Stomach smooth muscle (tissue), 2 donors: Measurements from ENCODE around the gene SPINDOC.
"Not testable (repeated sequence)": the region's sequence is repeated elsewhere in the genome, so short reads cannot be mapped to it uniquely, and the experiment has no call there.

Experiments
- H3K27ac ChIP-seq: one replicate; pipeline ENCODE4 v1.7.0; 2013; ENCODE audit warnings: mild to moderate bottlenecking, low read length, inconsistent platforms
- H3K27me3 ChIP-seq, 2 donors: one replicate each; pipeline ENCODE4 v1.7.0; 2013; ENCODE audit warnings: low read length in 2 of 2; ENCODE audit not compliant: insufficient read depth in 2 of 2, control insufficient read depth in 1 of 2
- H3K36me3 ChIP-seq, 2 donors: one replicate each; pipeline ENCODE4 v1.7.0; 2013; ENCODE audit warnings: low read length in 2 of 2; ENCODE audit not compliant: control insufficient read depth in 2 of 2, insufficient read depth in 2 of 2
- H3K4me1 ChIP-seq: one replicate; pipeline ENCODE4 v1.7.0; 2013; ENCODE audit warnings: low read length; ENCODE audit not compliant: control insufficient read depth, insufficient read depth
- H3K4me3 ChIP-seq, 2 donors: one replicate each; pipeline ENCODE4 v1.7.0; 2013; ENCODE audit warnings: low read length in 2 of 2
- H3K9ac ChIP-seq, 2 donors: one replicate each; pipeline ENCODE4 v1.7.0; 2013; ENCODE audit warnings: low read length in 2 of 2, mild to moderate bottlenecking in 1 of 2
- H3K9me3 ChIP-seq, 2 donors: one replicate each; pipeline ENCODE4 v1.7.0; 2013; ENCODE audit warnings: low read length in 2 of 2; ENCODE audit not compliant: control insufficient read depth in 2 of 2
- donor health status: healthy.
- donor health status: Pancreatic carcinoma.

The SPINDOC gene

GRCh38 chr11:63854696-63855095 lies 41.4 kb downstream of the SPINDOC start:
- H3K27me3 ChIP-seq, result no peaks in the 10 kb centered on the region
- no peak overlapping the region for H3K27ac ChIP-seq
- H3K4me3 ChIP-seq, result no peak overlapping the region
- H3K9me3 ChIP-seq, result no peaks in the 10 kb centered on the region
- H3K9ac ChIP-seq, result no peak overlapping the region
- peaks cover 2 to 6% of the 10 kb centered on the region in 2 donors for H3K36me3 ChIP-seq
- peaks cover 9% of the 10 kb centered on the region for H3K4me1 ChIP-seq

DNA sequence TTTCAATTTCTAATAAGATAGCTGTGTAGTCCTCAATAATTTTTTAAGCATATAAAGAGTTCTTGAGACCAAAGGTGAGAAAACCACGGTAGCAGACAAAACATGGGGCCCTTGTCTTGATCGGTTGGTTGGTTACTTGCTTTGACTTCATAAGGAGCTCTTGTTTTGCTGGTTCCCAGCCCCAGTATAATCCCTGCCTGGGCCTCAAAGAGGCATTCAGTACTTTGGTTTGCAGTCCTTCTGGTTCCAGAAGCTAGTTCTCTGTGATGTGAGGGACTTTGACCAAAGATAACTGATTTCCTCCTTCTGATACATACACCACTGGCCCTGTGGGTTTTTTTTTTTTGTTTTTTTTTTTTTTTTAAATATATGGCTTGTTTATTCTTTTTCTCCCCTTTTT lies 42.7 kb downstream of the SPINDOC start:
- H3K4me1 ChIP-seq, result peaks cover 6% of the 10 kb centered on the region
- no peaks in the 10 kb centered on the region for H3K27me3 ChIP-seq
- H3K9ac ChIP-seq, result no peak overlapping the region
- H3K4me3 ChIP-seq, result no peak overlapping the region
- peaks cover 1 to 3% of the 10 kb centered on the region in 2 donors for H3K36me3 ChIP-seq
- no peak overlapping the region for H3K27ac ChIP-seq
- no peaks in the 10 kb centered on the region for H3K9me3 ChIP-seq

DNA sequence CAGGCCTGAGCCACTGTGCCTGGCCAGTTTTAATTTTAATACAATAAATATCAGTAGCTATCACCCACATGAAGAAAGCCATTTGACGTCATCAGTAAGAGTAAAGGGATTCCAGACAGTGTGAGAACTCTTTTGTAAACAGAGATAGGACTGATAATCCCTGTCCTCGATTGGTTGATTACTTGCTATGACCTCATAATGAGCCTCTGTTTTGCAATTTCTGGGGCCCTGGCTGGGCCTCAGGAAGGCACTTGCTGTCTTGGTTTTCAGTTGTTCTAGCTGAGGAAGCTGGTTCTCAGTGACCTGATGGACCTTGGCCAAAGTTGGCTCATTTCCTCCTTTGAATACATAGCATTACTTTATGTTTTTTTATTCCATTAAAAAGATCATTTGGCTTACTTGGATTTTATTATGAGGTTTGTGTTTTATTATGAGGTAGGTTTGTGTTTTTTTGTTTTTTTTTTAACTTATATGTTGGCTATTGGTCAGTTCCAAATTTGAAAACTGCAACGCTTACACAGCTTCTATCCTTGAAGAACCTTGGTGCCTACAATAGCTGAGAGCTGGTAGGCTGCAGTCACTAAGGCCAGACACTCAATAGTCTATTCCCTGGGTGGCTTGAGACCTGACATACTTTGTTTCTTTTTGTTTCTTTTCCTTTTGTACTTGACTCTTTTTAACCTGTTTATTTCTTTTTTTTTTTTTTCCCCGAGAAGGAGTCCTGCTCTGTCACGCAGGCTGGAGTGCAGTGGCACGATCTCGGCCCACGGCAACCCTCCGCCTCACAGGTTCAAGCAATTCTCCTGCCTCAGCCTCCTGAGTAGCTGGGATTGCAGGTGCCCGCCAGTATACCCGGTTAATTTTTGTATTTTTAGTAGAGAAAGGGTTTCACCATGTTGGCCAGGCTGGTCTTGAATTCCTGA lies 45.6 kb downstream of the SPINDOC start:
- Histone ChIP-seq H3K27me3 (no peaks in the 10 kb centered on the region), H3K4me1 (peaks cover 4% of the 10 kb centered on the region), H3K27ac (no peak overlapping the region), H3K36me3 (peaks cover 0 to 11% of the 10 kb centered on the region in 2 donors), H3K9ac (no peak overlapping the region), H3K4me3 (no peak overlapping the region), H3K9me3 (no peaks in the 10 kb centered on the region)

GRCh38 chr11:63862923-63863322 lies 49.7 kb downstream of the SPINDOC start:
- no peaks in the 10 kb centered on the region for H3K27me3 ChIP-seq
- H3K36me3 ChIP-seq, result peaks cover 0 to 11% of the 10 kb centered on the region in 2 donors
- peaks cover 4% of the 10 kb centered on the region for H3K4me1 ChIP-seq
- H3K27ac ChIP-seq, result no peak overlapping the region
- no peak overlapping the region for H3K4me3 ChIP-seq
- no peaks in the 10 kb centered on the region for H3K9me3 ChIP-seq
- H3K9ac ChIP-seq, result no peak overlapping the region

DNA sequence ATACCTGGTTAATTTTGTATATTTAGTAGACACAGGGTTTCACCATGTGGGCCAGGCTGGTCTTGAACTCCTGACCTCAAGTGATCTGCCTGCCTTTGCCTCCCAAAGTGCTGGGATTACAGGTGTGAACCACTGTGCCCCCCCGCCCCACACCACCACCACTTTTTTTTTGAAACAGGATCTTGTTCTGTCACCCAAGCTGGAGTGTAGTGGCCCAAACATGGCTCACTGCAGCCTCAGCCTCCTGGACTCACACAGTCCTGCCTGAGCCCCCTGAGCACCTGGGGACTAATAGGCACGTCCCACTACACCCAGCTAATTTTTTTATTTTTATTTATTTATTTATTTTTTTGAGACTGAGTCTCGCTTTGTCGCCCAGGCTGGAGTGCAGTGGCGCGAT lies 50.4 kb downstream of the SPINDOC start:
- not testable (repeated sequence) for H3K27me3 ChIP-seq, H3K9ac ChIP-seq, H3K4me3 ChIP-seq, H3K9me3 ChIP-seq, H3K4me1 ChIP-seq, H3K27ac ChIP-seq
- H3K36me3 ChIP-seq, result peaks cover 0 to 12% of the 10 kb centered on the region in 2 donors

GRCh38 chr11:63866211-63866610 lies 53.0 kb downstream of the SPINDOC start:
- Histone ChIP-seq H3K9ac (no peak overlapping the region), H3K36me3 (peaks cover 0 to 10% of the 10 kb centered on the region in 2 donors), H3K27me3 (no peaks in the 10 kb centered on the region), H3K4me3 (no peak overlapping the region), H3K27ac (no peak overlapping the region), H3K9me3 (no peaks in the 10 kb centered on the region), H3K4me1 (peaks cover 29% of the 10 kb centered on the region)

GRCh38 chr11:63867511-63867910 lies 54.3 kb downstream of the SPINDOC start:
- peaks cover 0 to 7% of the 10 kb centered on the region in 2 donors for H3K36me3 ChIP-seq
- peaks cover 42% of the 10 kb centered on the region for H3K4me1 ChIP-seq
- H3K9me3 ChIP-seq, result no peaks in the 10 kb centered on the region
- H3K27me3 ChIP-seq, result no peaks in the 10 kb centered on the region
- no peak overlapping the region for H3K9ac ChIP-seq
- H3K4me3 ChIP-seq, result no peak overlapping the region
- no peak overlapping the region for H3K27ac ChIP-seq

DNA sequence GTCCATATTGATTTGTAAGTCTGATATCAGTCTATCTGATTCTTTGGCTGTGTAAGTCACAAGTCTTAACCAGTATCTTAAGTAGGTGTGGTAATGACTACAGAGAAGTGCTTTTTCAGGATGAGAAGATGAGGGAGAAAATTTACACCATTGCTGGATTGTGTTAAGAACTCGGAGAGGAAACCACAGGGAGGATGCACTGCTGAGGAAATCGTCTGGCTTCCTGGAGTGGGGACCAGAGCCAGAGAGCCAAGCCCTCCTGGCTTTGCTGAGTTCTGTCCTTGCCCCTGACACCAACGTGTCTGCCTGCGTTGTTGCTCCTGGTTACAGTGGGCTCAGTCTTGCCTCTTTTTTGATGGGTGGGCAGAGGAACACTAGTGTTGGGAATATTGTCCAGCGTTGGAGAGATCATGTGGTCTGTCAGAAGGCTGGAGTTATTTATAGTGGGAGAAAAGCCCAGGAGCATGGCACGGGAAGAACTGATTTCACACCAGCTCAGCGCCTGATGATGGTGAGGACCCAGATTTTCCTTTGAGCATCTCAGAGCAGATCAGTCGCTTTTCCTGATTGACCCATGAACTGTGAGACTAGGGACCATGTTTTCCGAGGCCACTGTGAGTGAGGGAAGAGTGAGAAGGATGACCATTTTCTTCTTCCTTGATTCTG lies 55.3 kb downstream of the SPINDOC start:
- H3K36me3 ChIP-seq, result peaks cover 0 to 6% of the 10 kb centered on the region in 2 donors
- H3K27me3 ChIP-seq, result no peaks in the 10 kb centered on the region
- no peak overlapping the region for H3K4me3 ChIP-seq
- no peak overlapping the region for H3K9ac ChIP-seq
- H3K4me1 ChIP-seq, result peaks cover 52% of the 10 kb centered on the region
- H3K9me3 ChIP-seq, result no peaks in the 10 kb centered on the region
- no peak overlapping the region for H3K27ac ChIP-seq

DNA sequence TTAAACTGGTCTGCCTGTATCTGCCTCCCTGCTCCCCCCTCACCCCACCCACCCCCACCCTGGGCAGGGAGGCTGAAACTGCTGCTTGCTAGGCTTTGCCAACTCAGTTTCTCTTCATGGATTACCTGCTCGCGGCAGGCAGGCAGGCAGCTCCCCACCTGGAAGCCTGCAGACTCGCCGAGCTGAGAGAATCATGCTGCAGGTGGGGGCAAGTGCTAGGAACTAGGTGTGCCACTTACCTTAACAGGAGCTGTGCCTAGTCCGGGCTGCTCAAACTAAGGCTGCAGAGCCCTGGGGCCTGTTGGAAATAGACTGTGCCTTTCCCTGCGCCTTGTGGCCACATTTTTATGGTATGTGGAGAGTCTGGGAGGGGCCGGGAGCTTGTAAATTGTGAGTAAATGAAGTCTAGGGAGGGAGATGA lies 55.9 kb downstream of the SPINDOC start:
- H3K9me3 ChIP-seq, result no peaks in the 10 kb centered on the region
- H3K4me3 ChIP-seq, result no peak overlapping the region
- no peak overlapping the region for H3K27ac ChIP-seq
- peaks cover 0 to 6% of the 10 kb centered on the region in 2 donors for H3K36me3 ChIP-seq
- no peak overlapping the region for H3K9ac ChIP-seq
- H3K27me3 ChIP-seq, result no peaks in the 10 kb centered on the region
- H3K4me1 ChIP-seq, result peaks cover 56% of the 10 kb centered on the region

GRCh38 chr11:63869683-63870082 lies 56.4 kb downstream of the SPINDOC start:
- Histone ChIP-seq H3K27me3 (no peaks in the 10 kb centered on the region), H3K4me3 (peak overlapping the region in 1 of 2 donors; percentile 29), H3K9me3 (no peaks in the 10 kb centered on the region), H3K4me1 (peaks cover 61% of the 10 kb centered on the region), H3K27ac (no peak overlapping the region), H3K36me3 (peaks cover 0 to 6% of the 10 kb centered on the region in 2 donors), H3K9ac (no peak overlapping the region)
